ENCODE measurements around the gene HOOK2.

Gene HOOK2

GRCh38 chr19:12778017-12778904, 2.9 kb upstream of the HOOK2 start:
- no peaks in the 10 kb centered on the region for H3K27me3 ChIP-seq (ENCODE audit: control insufficient read depth in 1 of 2, insufficient read depth in 2 of 2, low read length in 2 of 2)
- H3K36me3 ChIP-seq (ENCODE audit: insufficient read depth, low read length), result no peaks in the 10 kb centered on the region
- peak overlapping the region; percentile 75 for H3K9ac ChIP-seq (ENCODE audit: low read length)
- H3K4me3 ChIP-seq (ENCODE audit: low read depth in 1 of 2, low read length in 2 of 2), result peak overlapping the region; percentile 71 to 89
- no peaks in the 10 kb centered on the region for H3K9me3 ChIP-seq (ENCODE audit: low read length)
- H3K27ac ChIP-seq (ENCODE audit: low read depth, low read length), result peak overlapping the region; percentile 99
- H3K4me1 ChIP-seq (ENCODE audit: insufficient read depth, low read length), result peaks cover 25% of the 10 kb centered on the region

GRCh38 chr19:12777217-12778016, 2.1 kb upstream of the HOOK2 start:
- Histone ChIP-seq H3K4me3 (ENCODE audit: low read depth in 1 of 2, low read length in 2 of 2) (peak overlapping the region; percentile 71 to 89), H3K27ac (ENCODE audit: low read depth, low read length) (peak overlapping the region; percentile 99), H3K27me3 (ENCODE audit: control insufficient read depth in 1 of 2, insufficient read depth in 2 of 2, low read length in 2 of 2) (no peaks in the 10 kb centered on the region), H3K36me3 (ENCODE audit: insufficient read depth, low read length) (no peaks in the 10 kb centered on the region), H3K9ac (ENCODE audit: low read length) (peak overlapping the region; percentile 75), H3K4me1 (ENCODE audit: insufficient read depth, low read length) (peaks cover 22% of the 10 kb centered on the region), H3K9me3 (ENCODE audit: low read length) (no peaks in the 10 kb centered on the region)

GRCh38 chr19:12773571-12773970, 1.8 kb downstream of the HOOK2 start:
- Histone ChIP-seq H3K9ac (ENCODE audit: low read length) (no peak overlapping the region), H3K36me3 (ENCODE audit: insufficient read depth, low read length) (no peaks in the 10 kb centered on the region), H3K27me3 (ENCODE audit: control insufficient read depth in 1 of 2, insufficient read depth in 2 of 2, low read length in 2 of 2) (no peaks in the 10 kb centered on the region), H3K27ac (ENCODE audit: low read depth, low read length) (no peak overlapping the region), H3K9me3 (ENCODE audit: low read length) (no peaks in the 10 kb centered on the region), H3K4me1 (ENCODE audit: insufficient read depth, low read length) (peaks cover 3% of the 10 kb centered on the region), H3K4me3 (ENCODE audit: low read depth in 1 of 2, low read length in 2 of 2) (no peak overlapping the region)

- Histone ChIP-seq H3K9ac (ENCODE audit: low read length) (no peak overlapping the region), H3K27ac (ENCODE audit: low read depth, low read length) (no peak overlapping the region), H3K4me1 (ENCODE audit: insufficient read depth, low read length) (no peaks in the 10 kb centered on the region)
Observed at GRCh38 chr19:12772323-12772722, 3.0 kb downstream of the HOOK2 start.

GRCh38 chr19:12770922-12771321, 4.4 kb downstream of the HOOK2 start:
- no peak overlapping the region for H3K27ac ChIP-seq (ENCODE audit: low read depth, low read length)
- H3K4me3 ChIP-seq (ENCODE audit: low read depth in 1 of 2, low read length in 2 of 2), result no peak overlapping the region
- no peaks in the 10 kb centered on the region for H3K9me3 ChIP-seq (ENCODE audit: low read length)
- no peaks in the 10 kb centered on the region for H3K27me3 ChIP-seq (ENCODE audit: control insufficient read depth in 1 of 2, insufficient read depth in 2 of 2, low read length in 2 of 2)
- H3K4me1 ChIP-seq (ENCODE audit: insufficient read depth, low read length), result no peaks in the 10 kb centered on the region
- no peaks in the 10 kb centered on the region for H3K36me3 ChIP-seq (ENCODE audit: insufficient read depth, low read length)
- H3K9ac ChIP-seq (ENCODE audit: low read length), result no peak overlapping the region

More at GRCh38 chr19:12772323-12772722, 3.0 kb downstream of the HOOK2 start:
- Histone ChIP-seq H3K4me3 (ENCODE audit: low read depth in 1 of 2, low read length in 2 of 2) (no peak overlapping the region), H3K36me3 (ENCODE audit: insufficient read depth, low read length) (no peaks in the 10 kb centered on the region), H3K27me3 (ENCODE audit: control insufficient read depth in 1 of 2, insufficient read depth in 2 of 2, low read length in 2 of 2) (no peaks in the 10 kb centered on the region), H3K9me3 (ENCODE audit: low read length) (no peaks in the 10 kb centered on the region)

- H3K27me3 ChIP-seq (ENCODE audit: control insufficient read depth in 1 of 2, insufficient read depth in 2 of 2, low read length in 2 of 2), result no peaks in the 10 kb centered on the region
- H3K4me3 ChIP-seq (ENCODE audit: low read depth in 1 of 2, low read length in 2 of 2), result no peak overlapping the region
- H3K9me3 ChIP-seq (ENCODE audit: low read length), result no peaks in the 10 kb centered on the region
- H3K9ac ChIP-seq (ENCODE audit: low read length), result no peak overlapping the region
- H3K36me3 ChIP-seq (ENCODE audit: insufficient read depth, low read length), result no peaks in the 10 kb centered on the region
- H3K27ac ChIP-seq (ENCODE audit: low read depth, low read length), result no peak overlapping the region
- no peaks in the 10 kb centered on the region for H3K4me1 ChIP-seq (ENCODE audit: insufficient read depth, low read length)
Observed at GRCh38 chr19:12769689-12770088, 5.7 kb downstream of the HOOK2 start.

GRCh38 chr19:12767666-12768065, 7.7 kb downstream of the HOOK2 start:
- no peak overlapping the region for H3K4me3 ChIP-seq (ENCODE audit: low read depth in 1 of 2, low read length in 2 of 2)
- H3K27ac ChIP-seq (ENCODE audit: low read depth, low read length), result no peak overlapping the region
- no peak overlapping the region for H3K9ac ChIP-seq (ENCODE audit: low read length)
- H3K27me3 ChIP-seq (ENCODE audit: control insufficient read depth in 1 of 2, insufficient read depth in 2 of 2, low read length in 2 of 2), result no peaks in the 10 kb centered on the region
- H3K4me1 ChIP-seq (ENCODE audit: insufficient read depth, low read length), result no peaks in the 10 kb centered on the region
- H3K9me3 ChIP-seq (ENCODE audit: low read length), result no peaks in the 10 kb centered on the region
- no peaks in the 10 kb centered on the region for H3K36me3 ChIP-seq (ENCODE audit: insufficient read depth, low read length)

GRCh38 chr19:12767150-12767549, 8.2 kb downstream of the HOOK2 start:
- Histone ChIP-seq H3K9me3 (ENCODE audit: low read length) (no peaks in the 10 kb centered on the region), H3K4me3 (ENCODE audit: low read depth in 1 of 2, low read length in 2 of 2) (no peak overlapping the region), H3K36me3 (ENCODE audit: insufficient read depth, low read length) (no peaks in the 10 kb centered on the region), H3K4me1 (ENCODE audit: insufficient read depth, low read length) (no peaks in the 10 kb centered on the region), H3K27me3 (ENCODE audit: control insufficient read depth in 1 of 2, insufficient read depth in 2 of 2, low read length in 2 of 2) (no peaks in the 10 kb centered on the region), H3K27ac (ENCODE audit: low read depth, low read length) (no peak overlapping the region), H3K9ac (ENCODE audit: low read length) (no peak overlapping the region)

- H3K27me3 ChIP-seq (ENCODE audit: control insufficient read depth in 1 of 2, insufficient read depth in 2 of 2, low read length in 2 of 2), result no peaks in the 10 kb centered on the region
- H3K9ac ChIP-seq (ENCODE audit: low read length), result no peak overlapping the region
- no peaks in the 10 kb centered on the region for H3K9me3 ChIP-seq (ENCODE audit: low read length)
- no peaks in the 10 kb centered on the region for H3K4me1 ChIP-seq (ENCODE audit: insufficient read depth, low read length)
- no peaks in the 10 kb centered on the region for H3K36me3 ChIP-seq (ENCODE audit: insufficient read depth, low read length)
- no peak overlapping the region for H3K4me3 ChIP-seq (ENCODE audit: low read depth in 1 of 2, low read length in 2 of 2)
- peak overlapping the region; percentile 48 for H3K27ac ChIP-seq (ENCODE audit: low read depth, low read length)
Observed at GRCh38 chr19:12766051-12766521, 9.3 kb downstream of the HOOK2 start.

- Histone ChIP-seq H3K27me3 (ENCODE audit: control insufficient read depth in 1 of 2, insufficient read depth in 2 of 2, low read length in 2 of 2) (no peaks in the 10 kb centered on the region), H3K9ac (ENCODE audit: low read length) (no peak overlapping the region), H3K36me3 (ENCODE audit: insufficient read depth, low read length) (no peaks in the 10 kb centered on the region), H3K4me1 (ENCODE audit: insufficient read depth, low read length) (no peaks in the 10 kb centered on the region), H3K9me3 (ENCODE audit: low read length) (no peaks in the 10 kb centered on the region), H3K4me3 (ENCODE audit: low read depth in 1 of 2, low read length in 2 of 2) (no peak overlapping the region), H3K27ac (ENCODE audit: low read depth, low read length) (no peak overlapping the region)
Observed at GRCh38 chr19:12764698-12765097, 10.7 kb downstream of the HOOK2 start.

GRCh38 chr19:12763100-12763499, 12.3 kb downstream of the HOOK2 start:
- H3K27ac ChIP-seq (ENCODE audit: low read depth, low read length), result no peak overlapping the region
- H3K27me3 ChIP-seq (ENCODE audit: control insufficient read depth in 1 of 2, insufficient read depth in 2 of 2, low read length in 2 of 2), result no peaks in the 10 kb centered on the region
- no peaks in the 10 kb centered on the region for H3K36me3 ChIP-seq (ENCODE audit: insufficient read depth, low read length)
- H3K4me3 ChIP-seq (ENCODE audit: low read depth in 1 of 2, low read length in 2 of 2), result no peak overlapping the region
- H3K9ac ChIP-seq (ENCODE audit: low read length), result no peak overlapping the region
- no peaks in the 10 kb centered on the region for H3K4me1 ChIP-seq (ENCODE audit: insufficient read depth, low read length)
- no peaks in the 10 kb centered on the region for H3K9me3 ChIP-seq (ENCODE audit: low read length)
